Adrenal gland (tissue), 12 donors: ENCODE data around the gene CIAPIN1. TPM values are rescaled to one million over a fixed set of nuclear protein-coding genes. Genes with fewer than 3 reads are reported as not detected.

Source experiments
- DNase-seq, 7 donors: peaks; one replicate each; pipeline ENCODE4 v3.0.0-alpha.2; 2019 to 2020
- H3K27ac ChIP-seq, 5 donors: fragments of 200-600 bp; sonication (generic) in 4 of 5; 1 replicate in 3 of 5; 2 replicates in 2 of 5; pipeline versions ENCODE4 v1.5.1 to v1.8.0; 2016 to 2020; ENCODE audit warnings: mild to moderate bottlenecking in 1 of 5
- H3K27me3 ChIP-seq: fragments of 200-600 bp; 2 replicates; pipeline ENCODE4 v1.8.0; 2021
- H3K36me3 ChIP-seq, 2 donors: fragments of 200-600 bp; replicated peaks in 1 of 2; 1 replicate in 1 of 2; 2 replicates in 1 of 2; pipeline versions ENCODE4 v1.5.1 to v1.8.0; 2018 to 2022
- H3K4me1 ChIP-seq, 2 donors: fragments of 200-600 bp; replicated peaks in 1 of 2; 1 replicate in 1 of 2; 2 replicates in 1 of 2; pipeline versions ENCODE4 v1.5.1 to v1.8.0; 2018 to 2021
- H3K4me3 ChIP-seq, 4 donors: fragments of 200-600 bp; sonication (generic) in 3 of 4; one replicate each; pipeline ENCODE4 v1.5.1; 2016 to 2018
- H3K9me3 ChIP-seq, 3 donors: fragments of 200-600 bp; sonication (generic) in 1 of 3; replicated peaks in 1 of 3; 1 replicate in 2 of 3; 2 replicates in 1 of 3; pipeline versions ENCODE4 v1.5.1 to v1.8.0; 2016 to 2021
- POLR2A ChIP-seq, 2 donors: fragments of 450-650 bp; IDR thresholded peaks; one replicate each; pipeline ENCODE4 v1.6.1; 2017; ENCODE audit warnings: antibody characterized with exemption in 2 of 2, mild to moderate bottlenecking in 2 of 2, moderate library complexity in 1 of 2
- WGBS, 4 donors: extraction: QIAGEN DNeasy Blood & Tissue Kit in 2 of 4; methylation state at CpG; one replicate each; pipeline versions ENCODE4 v1.1.5 to v1.1.7; 2013 to 2017; 5-methylcytosine and 5-hydroxymethylcytosine counted together
- intact Hi-C, 2 donors: fragments of 100-400 bp; cut with DNase I; formaldehyde crosslinking; loops; one replicate each; pipeline versions ENCODE4 v1.14.1 to v1.15.0; 2022 to 2023
- polyA plus RNA-seq, 3 donors: library from polyadenylated mRNA; stranded (reverse); fragments of 200-250 nt in 2 of 3; fragments of 350-450 nt in 1 of 3; fragmentation: Illumina TruSeq in 1 of 3; extraction: RNeasy Lipid Tissue Mini Kit (QIAGEN cat#74804) in 1 of 3; gene quantifications; one replicate each; pipeline ENCODE4 v1.2.3, GENCODE V29; 2013 to 2014
- total RNA-seq, 9 donors: library from RNA; depleted of rRNA in 4 of 9; stranded (reverse); fragments of >200 nt in 4 of 9; fragments of 120-200 nt in 1 of 9; fragmentation: NEBNext Ultra II Directional in 1 of 9; extraction: Animal tissue kit (Norgen Biotek cat#: 25700) in 1 of 9; gene quantifications; one replicate each; pipeline versions ENCODE4 v1.1.0 to v1.2.4, GENCODE V29; 2013 to 2023
- TF ChIP-seq, protein P1 (sequence below), 6 experiments: fragments of 450-650 bp in 4 of 6; fragments of 200-600 bp in 2 of 6; sonication (generic) in 1 of 6; IDR thresholded peaks; 1 replicate in 5 of 6; 2 replicates in 1 of 6; pipeline versions ENCODE4 v1.5.1 to v1.8.0; 2016 to 2021; ENCODE audit warnings: antibody characterized with exemption in 6 of 6, mild to moderate bottlenecking in 2 of 6, moderate library complexity in 1 of 6
- donor health status: healthy with polysubstance abuse.
- donor health status: Bipolar disorder and iron deficiency.
- donor health status: DM: yes; HTN: yes; CAD: no.
- donor health status: DM: no; HTN: no; CAD: no.
- donor health status: DM: no; HTN: no; CAD: no.
- donor health status: DM: yes; HTN: yes; CAD: no.

The CIAPIN1 gene
- total and polyA plus RNA-seq, 12 donors: 15.8 to 155 (median 50.7) TPM

DNA sequence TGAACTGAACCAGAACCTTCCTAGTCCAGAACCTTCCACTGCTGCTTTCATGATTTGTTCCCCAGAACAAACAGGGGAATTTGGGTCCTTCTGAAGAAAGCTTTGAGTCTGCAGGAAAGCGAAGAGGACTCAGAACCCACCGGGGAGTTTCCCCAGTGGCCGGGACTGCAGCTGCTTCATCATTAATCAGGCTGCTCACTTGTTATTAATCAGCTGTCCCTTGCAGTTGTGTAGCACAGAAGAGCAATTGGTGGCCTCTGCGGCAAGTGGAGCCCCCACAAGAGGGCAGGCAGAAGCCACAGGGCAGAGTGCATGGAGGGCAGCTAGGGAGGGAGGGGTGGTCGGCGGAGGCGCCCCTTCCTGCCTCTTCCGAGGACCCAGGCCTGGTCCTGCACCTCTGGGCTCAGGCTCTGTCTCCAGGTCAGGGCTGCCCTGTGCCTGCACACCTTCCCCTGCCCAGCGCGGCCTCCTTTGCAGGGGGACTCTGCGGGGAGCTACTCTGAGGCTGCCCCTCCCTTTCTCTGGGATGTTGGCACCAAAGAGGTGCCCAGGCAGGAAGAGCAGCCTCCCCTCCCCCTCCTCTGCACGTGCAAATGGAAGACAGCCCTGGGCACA, 35.7 kb downstream of the CIAPIN1 start:
- H3K36me3 ChIP-seq: no peaks in the 10 kb centered on the region
- no peaks in the 10 kb centered on the region for H3K4me1 ChIP-seq
- intact Hi-C loops: loop anchor here in 1 of 2 donors (10.0 kb wide), 1 partner anchor 307 kb away; no protein-coding TSS in a partner anchor
- H3K27ac ChIP-seq: no peak overlapping the region
- H3K9me3 ChIP-seq: no peaks in the 10 kb centered on the region
- H3K27me3 ChIP-seq: no peaks in the 10 kb centered on the region
- no peak for DNase-seq
- WGBS, 4 donors: 55 to 66% (median 64%) methylated on average over 8 to 12 of the region's 12 CpGs
- no peak for TF ChIP-seq POLR2A (IDR thresholded peaks at IDR 0.05)
- TF ChIP-seq, protein P1, sequence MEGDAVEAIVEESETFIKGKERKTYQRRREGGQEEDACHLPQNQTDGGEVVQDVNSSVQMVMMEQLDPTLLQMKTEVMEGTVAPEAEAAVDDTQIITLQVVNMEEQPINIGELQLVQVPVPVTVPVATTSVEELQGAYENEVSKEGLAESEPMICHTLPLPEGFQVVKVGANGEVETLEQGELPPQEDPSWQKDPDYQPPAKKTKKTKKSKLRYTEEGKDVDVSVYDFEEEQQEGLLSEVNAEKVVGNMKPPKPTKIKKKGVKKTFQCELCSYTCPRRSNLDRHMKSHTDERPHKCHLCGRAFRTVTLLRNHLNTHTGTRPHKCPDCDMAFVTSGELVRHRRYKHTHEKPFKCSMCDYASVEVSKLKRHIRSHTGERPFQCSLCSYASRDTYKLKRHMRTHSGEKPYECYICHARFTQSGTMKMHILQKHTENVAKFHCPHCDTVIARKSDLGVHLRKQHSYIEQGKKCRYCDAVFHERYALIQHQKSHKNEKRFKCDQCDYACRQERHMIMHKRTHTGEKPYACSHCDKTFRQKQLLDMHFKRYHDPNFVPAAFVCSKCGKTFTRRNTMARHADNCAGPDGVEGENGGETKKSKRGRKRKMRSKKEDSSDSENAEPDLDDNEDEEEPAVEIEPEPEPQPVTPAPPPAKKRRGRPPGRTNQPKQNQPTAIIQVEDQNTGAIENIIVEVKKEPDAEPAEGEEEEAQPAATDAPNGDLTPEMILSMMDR (IDR thresholded peaks at IDR 0.05): no peak
- no peak overlapping the region for H3K4me3 ChIP-seq

DNA sequence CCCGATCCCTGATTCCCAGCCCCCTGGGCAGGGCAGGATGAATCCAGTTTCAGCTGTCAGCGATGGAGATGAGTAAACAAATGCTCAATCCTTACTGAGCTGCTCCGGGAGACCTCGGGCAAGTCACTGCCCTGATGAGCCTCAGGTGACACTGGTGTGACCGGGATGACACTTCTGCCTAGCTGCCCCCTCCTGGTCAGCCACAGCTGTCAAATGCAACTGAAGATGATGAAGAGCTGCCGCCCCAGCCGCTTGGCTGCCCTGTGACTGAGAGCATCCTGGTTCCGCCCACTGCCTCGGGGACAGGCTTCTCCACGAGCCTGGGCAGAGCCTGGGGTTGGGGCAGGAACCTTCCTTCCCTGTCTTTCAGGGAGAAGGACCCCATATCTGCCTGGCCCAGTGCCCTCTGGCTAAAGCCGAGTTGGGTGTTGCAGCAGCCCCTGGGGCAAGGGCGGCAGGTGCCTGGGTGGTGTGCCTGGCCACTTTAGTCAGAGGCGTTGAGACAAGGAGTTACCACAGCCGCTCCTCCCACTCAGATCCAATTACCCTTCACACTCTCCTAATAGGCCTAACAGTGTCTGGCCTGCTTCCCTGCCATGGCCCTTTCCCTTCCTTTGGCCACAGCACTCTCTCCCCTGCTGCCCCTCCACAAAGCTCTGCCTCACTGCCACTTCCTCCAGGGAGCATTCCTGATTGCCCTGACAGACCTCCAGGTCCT, 37.2 kb downstream of the CIAPIN1 start:
- TF ChIP-seq, protein P1 (IDR thresholded peaks at IDR 0.05): no peak
- no peak for TF ChIP-seq POLR2A (IDR thresholded peaks at IDR 0.05)
- intact Hi-C loops: loop anchor here in 1 of 2 donors (10.0 kb wide), 1 partner anchor 305 kb away; no protein-coding TSS in a partner anchor
- H3K36me3 ChIP-seq: no peaks in the 10 kb centered on the region
- no peak overlapping the region for H3K4me3 ChIP-seq
- no peaks in the 10 kb centered on the region for H3K4me1 ChIP-seq
- no peaks in the 10 kb centered on the region for H3K9me3 ChIP-seq
- 63 to 72% (median 67%) methylated on average over 3 to 14 of the region's 14 CpGs for WGBS, 4 donors
- DNase-seq: peak in 4 of 7 donors; percentile 35 to 70 (median 40)
- H3K27me3 ChIP-seq: no peaks in the 10 kb centered on the region
- H3K27ac ChIP-seq: peak overlapping the region in 2 of 5 donors; percentile 62 to 70

DNA sequence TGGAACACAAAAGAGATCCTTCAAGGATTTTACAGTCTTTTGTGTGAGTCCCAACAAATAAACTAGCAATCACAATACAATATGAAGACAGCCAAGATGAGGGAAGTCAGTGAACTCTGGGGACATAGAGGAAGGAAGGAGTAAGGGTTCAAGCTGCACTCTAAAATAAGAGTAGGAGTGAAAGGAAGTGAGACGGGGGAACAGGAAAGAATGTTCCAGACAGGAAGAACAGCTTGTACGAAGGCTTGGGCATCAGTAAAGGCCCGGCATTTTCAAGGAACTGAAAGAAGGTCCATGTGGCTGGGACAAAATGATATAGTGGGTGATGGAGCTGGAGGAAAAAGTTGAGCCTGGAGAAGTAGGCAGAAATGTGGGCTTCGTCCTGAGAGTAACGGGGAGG, 38.1 kb downstream of the CIAPIN1 start:
- DNase-seq: peak in 1 of 7 donors; percentile 25
- 48 to 81% (median 67%) methylated on average over 5 of the region's 5 CpGs for WGBS, 4 donors
- no peaks in the 10 kb centered on the region for H3K36me3 ChIP-seq
- TF ChIP-seq POLR2A (IDR thresholded peaks at IDR 0.05): no peak
- TF ChIP-seq, protein P1 (IDR thresholded peaks at IDR 0.05): no peak
- peak overlapping the region in 2 of 5 donors; percentile 62 to 70 for H3K27ac ChIP-seq
- H3K4me3 ChIP-seq: no peak overlapping the region
- intact Hi-C loops: no loop called here
- no peaks in the 10 kb centered on the region for H3K9me3 ChIP-seq
- H3K4me1 ChIP-seq: no peaks in the 10 kb centered on the region
- no peaks in the 10 kb centered on the region for H3K27me3 ChIP-seq

DNA sequence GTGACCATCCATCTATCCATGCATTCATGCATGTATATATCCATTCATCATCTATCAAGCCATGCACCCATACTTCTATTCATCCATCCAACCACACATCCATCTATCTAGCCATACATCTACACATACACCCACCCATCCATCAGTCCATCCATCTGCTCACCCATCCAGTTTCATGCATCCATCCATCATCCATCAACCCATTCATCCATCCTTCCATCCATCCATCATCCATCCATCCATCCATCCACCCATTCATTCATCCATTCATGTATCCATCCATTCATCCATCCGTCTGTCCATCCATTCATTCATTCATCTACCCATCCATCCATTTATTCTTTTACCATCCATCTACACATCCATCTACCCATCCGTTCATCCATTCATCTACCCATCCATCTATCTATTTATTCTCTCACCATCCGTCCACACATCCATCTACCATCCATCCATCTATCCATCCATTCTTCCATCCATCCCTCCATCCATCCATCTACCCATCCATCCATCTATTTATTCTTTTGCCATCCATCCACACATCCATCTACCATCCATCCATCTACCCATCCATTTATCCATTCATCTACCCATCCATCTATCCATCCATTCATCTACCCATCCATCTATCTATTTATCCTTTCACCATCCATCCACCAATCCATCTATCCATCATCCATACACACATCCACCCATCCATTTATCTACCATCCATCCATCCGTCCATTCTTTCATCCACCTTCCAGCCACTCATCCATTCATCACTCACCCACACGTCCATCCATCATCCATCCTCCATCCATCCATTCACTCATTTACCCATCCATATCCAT, 39.4 kb downstream of the CIAPIN1 start:
- no peak overlapping the region for H3K4me3 ChIP-seq
- H3K27ac ChIP-seq: no peak overlapping the region
- DNase-seq: no peak
- no peaks in the 10 kb centered on the region for H3K9me3 ChIP-seq
- no peaks in the 10 kb centered on the region for H3K36me3 ChIP-seq
- no peaks in the 10 kb centered on the region for H3K27me3 ChIP-seq
- intact Hi-C loops: no loop called here
- TF ChIP-seq, protein P1 (IDR thresholded peaks at IDR 0.05): no peak
- TF ChIP-seq POLR2A (IDR thresholded peaks at IDR 0.05): no peak
- 74 to 82% (median 78%) methylated on average over 5 of the region's 5 CpGs for WGBS, 4 donors
- no peaks in the 10 kb centered on the region for H3K4me1 ChIP-seq
